ENCODE measurements around the gene CD47.
A peak's percentile ranks its signal among the peaks of the same experiment; 100 is the strongest.

Gene CD47

DNA sequence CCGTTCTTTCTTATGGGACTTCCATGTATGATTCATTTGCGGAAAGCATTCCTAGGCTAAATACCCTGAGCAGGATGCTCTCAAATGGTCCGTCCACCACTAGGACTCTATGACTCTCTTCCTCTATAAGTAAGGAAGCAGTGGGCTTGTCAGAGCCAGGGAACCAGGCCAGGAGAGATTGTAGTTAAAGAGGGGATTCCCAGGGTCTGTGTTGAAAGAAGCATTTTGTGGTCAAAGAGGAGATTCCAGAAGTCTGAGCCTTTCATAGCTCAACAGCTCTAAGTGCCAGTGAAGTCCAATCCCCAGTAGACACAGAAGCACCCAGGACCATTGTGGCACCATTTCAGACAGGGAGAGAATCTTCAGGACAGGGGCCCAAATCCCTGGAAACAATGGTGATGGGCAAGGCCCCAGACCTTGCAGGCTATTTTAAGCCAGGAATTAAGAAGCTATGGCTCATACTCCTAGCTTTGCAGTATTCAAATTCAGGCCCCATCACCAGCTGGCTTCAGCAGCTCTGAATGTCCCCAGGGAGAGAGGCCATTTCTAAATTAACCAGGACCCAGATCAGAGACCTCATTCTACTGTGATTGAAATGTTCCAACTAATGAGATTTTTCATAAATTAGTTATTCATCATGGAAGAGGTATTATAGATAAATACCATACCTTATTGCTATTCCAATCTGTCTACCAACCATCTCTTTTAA lies 81.7 kb downstream of the CD47 start:
- DNase-seq = peak; percentile 31

DNA sequence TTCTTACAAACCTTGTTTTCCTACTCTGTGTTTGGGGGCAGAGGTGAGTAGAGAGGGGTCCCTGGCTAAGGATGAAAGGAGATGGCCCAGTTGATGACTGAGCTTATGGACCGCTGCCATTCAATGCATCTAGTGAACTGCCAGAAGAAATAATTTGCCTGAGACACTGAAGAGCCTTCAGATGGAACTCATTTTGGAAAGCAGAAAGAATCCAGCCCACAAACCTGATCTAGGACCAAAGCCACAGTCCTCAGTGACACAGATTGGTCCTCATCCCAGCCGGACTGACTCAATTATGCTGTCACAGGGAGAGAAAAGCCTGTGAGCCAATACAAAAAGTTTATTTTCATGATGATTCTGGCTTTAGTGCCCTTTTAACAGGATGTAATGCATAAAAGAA lies 82.7 kb downstream of the CD47 start:
- no peak for DNase-seq

DNA sequence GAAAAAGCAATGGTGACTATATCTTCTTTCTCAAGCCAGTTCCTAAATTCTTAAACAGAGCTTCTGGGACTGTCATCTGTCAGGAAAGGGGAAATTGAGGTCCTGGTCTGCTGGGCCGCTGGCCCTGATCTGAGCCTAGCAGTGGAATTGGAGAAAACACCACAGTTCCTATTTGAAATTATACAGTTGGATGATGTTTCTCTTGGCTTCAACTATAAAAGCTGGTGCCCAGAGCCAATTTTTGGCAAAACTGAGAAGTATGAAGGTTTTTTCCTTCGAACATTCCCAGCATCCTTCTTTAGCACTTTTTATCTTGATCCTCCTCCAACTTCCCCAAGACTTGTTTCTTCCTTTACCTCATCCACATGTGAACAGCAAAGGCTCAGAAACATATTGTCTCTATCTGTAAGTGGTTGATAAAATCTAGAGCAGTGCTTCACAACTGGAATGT lies 83.9 kb downstream of the CD47 start:
- no peak for DNase-seq

DNA sequence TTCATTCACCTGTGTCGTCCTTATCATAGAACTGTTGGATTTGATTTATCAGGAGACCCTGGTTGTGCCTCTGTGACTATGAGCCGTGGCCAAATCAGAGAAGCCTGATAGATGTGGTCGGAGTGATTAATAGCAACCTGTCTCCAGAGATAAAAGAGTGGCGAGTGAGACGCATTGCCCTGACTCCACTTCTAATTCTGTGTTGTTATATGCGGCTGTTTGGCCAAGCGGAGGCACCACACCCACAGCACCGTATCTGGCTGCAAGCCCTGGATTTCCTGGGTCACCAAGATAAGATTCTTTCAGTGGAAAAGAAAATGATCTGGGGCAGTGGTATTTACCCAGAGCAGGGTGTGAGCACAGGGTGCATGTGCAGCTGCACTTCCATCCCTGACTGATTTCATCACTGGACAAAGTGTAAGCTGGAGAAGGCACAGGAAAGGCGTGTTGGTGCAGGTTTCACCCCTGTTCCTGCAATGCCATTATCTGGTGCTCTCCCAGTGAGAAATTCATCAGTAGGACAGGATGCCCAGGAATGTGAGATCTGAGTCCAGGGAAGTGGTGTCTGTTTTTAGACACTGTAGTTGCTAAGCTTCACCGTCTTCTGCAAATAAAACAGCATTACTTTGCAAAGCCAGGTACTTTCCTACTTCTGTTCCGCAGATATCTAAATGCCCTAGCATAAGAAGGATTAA lies 84.6 kb downstream of the CD47 start:
- no peak for DNase-seq

DNA sequence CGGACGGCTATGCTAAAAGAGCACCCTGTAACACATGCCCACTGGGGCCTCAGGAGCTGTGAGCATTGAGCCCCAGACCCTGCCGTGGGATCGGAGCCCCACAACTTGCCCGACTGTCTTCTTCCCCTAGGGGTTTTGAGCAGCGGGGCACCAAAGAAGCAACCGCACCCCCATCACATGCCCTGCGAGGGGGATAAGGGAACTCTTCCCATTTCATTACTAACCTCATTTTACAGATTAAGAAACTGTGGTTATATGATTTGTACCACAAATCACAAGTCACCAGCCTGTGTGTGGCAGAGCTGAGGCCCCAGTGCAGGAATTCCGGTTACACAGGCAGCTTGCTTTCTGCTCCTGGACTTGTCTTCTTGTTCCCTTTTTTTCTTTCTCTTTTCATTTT lies 86.2 kb downstream of the CD47 start:
- DNase-seq = no peak

DNA sequence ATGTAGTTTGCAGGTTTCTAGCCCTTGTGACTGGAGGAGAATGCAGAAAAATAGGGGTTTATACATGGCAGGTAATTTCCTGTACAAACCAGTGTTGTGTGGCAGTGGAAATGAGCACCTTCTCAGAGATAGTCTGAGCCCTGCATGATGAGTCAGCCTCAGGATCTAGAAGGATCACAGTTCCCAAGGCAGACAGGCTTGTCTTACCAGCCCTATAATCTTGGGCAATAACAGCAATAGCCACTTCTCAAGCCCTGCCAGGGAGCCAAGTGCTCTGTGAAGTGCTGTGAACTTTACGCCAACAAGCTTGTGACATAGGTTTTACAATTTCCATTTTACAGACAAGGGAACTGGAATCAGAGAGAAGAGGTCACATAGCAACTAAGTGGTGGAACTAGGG lies 89.4 kb downstream of the CD47 start:
- no peak for DNase-seq

DNA sequence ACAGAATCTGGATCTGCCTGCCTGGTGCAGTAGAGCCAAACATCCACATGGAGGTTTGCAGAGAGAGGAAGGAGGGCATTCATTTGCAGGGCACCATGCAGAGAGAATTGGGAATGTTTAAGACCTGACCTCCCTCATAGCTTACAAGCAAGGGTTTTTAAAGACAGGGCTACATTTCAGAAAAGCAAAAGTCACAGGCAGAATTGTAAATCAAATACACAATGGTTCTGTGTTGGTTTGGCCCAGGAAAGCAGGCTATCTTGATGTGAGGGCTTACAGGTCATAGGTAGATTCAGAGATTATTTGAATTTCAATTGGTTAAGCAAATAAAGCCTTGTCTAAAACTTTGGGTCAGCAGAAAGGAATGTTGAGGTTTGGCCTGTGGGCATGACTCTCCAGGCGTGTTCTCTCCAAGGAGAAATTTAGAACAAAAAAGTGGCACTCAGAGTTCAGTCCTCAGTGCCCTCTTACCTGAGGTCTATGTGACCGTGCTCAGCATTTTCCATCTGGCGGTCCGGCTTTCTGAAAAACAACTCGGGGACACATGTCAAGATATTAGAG lies 91.5 kb downstream of the CD47 start:
- DNase-seq = no peak

DNA sequence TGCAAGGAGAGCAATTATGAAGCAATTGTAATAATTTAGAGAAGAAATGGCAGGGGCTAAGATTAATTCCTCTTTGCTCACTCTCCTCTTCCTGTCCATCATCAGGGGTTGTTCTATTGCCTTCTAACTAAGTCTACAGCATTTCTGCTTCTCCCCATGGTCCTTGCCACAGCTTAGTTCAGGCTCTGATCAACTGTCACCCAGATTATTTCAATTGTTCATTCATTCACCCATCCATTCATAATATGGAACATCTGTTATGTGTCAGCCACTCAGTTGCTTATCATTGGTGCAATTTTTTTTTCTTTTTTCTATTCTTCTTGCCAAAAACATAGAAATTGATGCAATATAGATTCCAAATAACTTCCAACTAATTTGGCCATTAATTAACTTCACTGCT lies 93.2 kb downstream of the CD47 start:
- DNase-seq = no peak

DNA sequence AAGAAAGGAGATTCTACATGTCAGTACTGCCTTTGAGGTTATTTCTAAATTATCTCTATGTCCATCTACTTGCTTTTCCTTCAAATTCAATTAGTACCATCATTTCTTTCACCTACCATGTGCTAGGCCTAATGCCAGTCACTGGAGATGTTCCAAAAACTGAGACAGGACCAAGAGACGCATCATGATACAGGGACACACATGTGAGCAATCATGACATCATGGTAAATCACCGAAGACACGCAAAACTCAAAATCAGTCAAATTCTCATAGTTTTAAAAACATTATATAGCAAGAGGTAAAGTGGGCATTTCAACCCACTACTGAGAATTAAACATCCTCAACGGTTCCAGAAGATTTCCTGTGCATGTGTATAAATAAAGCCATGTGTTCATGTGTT lies 95.0 kb downstream of the CD47 start:
- DNase-seq = no peak

DNA sequence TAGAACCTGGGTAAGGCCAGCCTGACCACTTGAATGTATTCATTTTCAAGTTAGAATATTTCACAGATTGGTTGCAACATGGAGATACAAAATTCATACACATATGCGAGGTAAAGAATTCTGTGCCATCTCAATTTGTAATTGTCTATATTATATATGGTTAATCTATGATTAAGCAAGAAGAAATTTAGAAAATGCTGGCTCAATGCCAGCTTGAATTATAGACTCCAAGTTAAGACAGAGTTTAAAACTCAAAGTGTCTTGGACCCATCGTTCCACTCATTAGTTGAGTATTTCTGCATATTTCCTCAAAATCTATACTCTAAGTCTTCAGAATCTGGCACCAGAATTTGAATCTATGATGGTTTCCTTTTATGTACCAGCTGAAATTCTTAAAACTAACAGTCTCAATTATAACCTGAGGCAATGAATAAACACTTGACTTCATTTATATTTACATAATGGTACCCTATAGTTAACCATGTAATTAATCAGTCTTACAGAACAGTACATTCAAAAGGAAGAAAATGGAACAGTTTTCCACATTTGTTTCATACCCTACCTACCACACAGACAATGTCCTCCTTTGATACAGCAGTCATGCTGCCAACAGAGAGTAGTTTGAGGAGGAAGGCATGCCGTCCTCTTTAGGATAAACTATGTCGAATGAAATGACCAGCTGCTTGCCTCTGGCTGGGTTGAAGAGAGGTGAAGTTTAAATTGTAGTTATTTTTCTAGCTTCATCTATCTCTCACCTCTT lies 95.7 kb downstream of the CD47 start:
- no peak for DNase-seq

DNA sequence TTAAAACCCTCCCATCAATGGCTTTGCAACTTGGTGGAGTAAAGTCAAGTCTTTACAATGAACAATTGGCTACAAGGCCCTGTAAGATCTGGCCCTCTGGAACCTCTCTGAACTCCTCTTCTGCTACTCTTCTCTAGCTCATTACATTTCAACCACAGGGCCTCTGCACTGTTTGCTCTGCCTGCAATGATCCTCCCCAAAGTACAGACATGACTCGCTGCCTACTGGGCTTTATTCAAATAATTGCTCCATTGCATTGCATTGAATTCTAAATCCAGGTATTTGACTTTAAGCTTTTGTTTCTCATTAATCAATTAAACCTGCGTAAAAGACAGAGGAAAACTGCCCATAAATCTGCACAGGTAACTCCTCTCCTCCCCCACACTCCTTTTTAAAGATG lies 96.7 kb downstream of the CD47 start:
- DNase-seq = no peak

DNA sequence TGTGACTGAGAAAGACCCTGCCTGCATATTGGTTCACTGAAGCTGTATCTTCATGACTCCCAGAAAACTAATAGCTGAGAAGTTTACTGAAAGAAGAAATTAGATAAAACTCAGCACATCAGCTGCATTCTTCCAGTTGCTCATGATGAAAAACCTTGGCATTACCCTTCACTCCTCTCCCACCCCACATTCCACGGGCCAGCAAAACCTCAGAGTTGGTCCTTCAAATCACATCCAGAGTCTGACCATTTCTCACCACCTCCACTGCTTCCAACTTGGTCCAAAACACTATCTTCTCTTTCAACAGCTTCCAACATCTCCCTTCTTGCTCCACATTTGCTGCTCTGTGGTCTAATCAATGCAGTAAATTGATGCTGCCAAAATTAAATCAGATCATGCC lies 97.1 kb downstream of the CD47 start:
- no peak for DNase-seq
